Measurements from ENCODE around the gene CST7.

Gene CST7

GRCh38 chr20:24956001-24956841 is 7.2 kb downstream of the CST7 start:
- no peak overlapping the region for H3K9ac ChIP-seq (ENCODE audit: low read depth in 1 of 2, low read length in 2 of 2)
- H3K9me3 ChIP-seq (ENCODE audit: control insufficient read depth in 1 of 2, low read length in 2 of 2) = no peaks in the 10 kb centered on the region
- H3K27me3 ChIP-seq (ENCODE audit: control insufficient read depth in 1 of 2, insufficient read depth in 2 of 2, low read length in 2 of 2) = no peaks in the 10 kb centered on the region
- H3K36me3 ChIP-seq (ENCODE audit: control insufficient read depth in 1 of 2, insufficient read depth in 2 of 2, low read length in 2 of 2) = peaks cover 14 to 25% of the 10 kb centered on the region in 2 donors
- H3K27ac ChIP-seq (ENCODE audit: low read depth, low read length) = no peak overlapping the region
- H3K4me3 ChIP-seq (ENCODE audit: low read depth in 1 of 2, low read length in 2 of 2) = no peak overlapping the region
- H3K4me1 ChIP-seq (ENCODE audit: control insufficient read depth in 1 of 2, insufficient read depth in 2 of 2, low read length in 2 of 2) = peaks cover 11 to 17% of the 10 kb centered on the region in 2 donors

- H3K9me3 ChIP-seq (ENCODE audit: control insufficient read depth in 1 of 2, low read length in 2 of 2) = no peaks in the 10 kb centered on the region
- H3K27me3 ChIP-seq (ENCODE audit: control insufficient read depth in 1 of 2, insufficient read depth in 2 of 2, low read length in 2 of 2) = no peaks in the 10 kb centered on the region
- H3K9ac ChIP-seq (ENCODE audit: low read depth in 1 of 2, low read length in 2 of 2) = no peak overlapping the region
- H3K36me3 ChIP-seq (ENCODE audit: control insufficient read depth in 1 of 2, insufficient read depth in 2 of 2, low read length in 2 of 2) = peaks cover 14 to 34% of the 10 kb centered on the region in 2 donors
- no peak overlapping the region for H3K4me3 ChIP-seq (ENCODE audit: low read depth in 1 of 2, low read length in 2 of 2)
- H3K4me1 ChIP-seq (ENCODE audit: control insufficient read depth in 1 of 2, insufficient read depth in 2 of 2, low read length in 2 of 2) = peaks cover 10 to 16% of the 10 kb centered on the region in 2 donors
- no peak overlapping the region for H3K27ac ChIP-seq (ENCODE audit: low read depth, low read length)
Measured at GRCh38 chr20:24957326-24958016, 8.4 kb downstream of the CST7 start.

GRCh38 chr20:24958506-24959385 is 9.7 kb downstream of the CST7 start:
- H3K9me3 ChIP-seq (ENCODE audit: control insufficient read depth in 1 of 2, low read length in 2 of 2) = no peaks in the 10 kb centered on the region
- no peak overlapping the region for H3K4me3 ChIP-seq (ENCODE audit: low read depth in 1 of 2, low read length in 2 of 2)
- H3K4me1 ChIP-seq (ENCODE audit: control insufficient read depth in 1 of 2, insufficient read depth in 2 of 2, low read length in 2 of 2) = peaks cover 0 to 4% of the 10 kb centered on the region in 2 donors
- H3K27ac ChIP-seq (ENCODE audit: low read depth, low read length) = no peak overlapping the region
- H3K9ac ChIP-seq (ENCODE audit: low read depth in 1 of 2, low read length in 2 of 2) = no peak overlapping the region
- H3K27me3 ChIP-seq (ENCODE audit: control insufficient read depth in 1 of 2, insufficient read depth in 2 of 2, low read length in 2 of 2) = no peaks in the 10 kb centered on the region
- H3K36me3 ChIP-seq (ENCODE audit: control insufficient read depth in 1 of 2, insufficient read depth in 2 of 2, low read length in 2 of 2) = peaks cover 22 to 46% of the 10 kb centered on the region in 2 donors

- H3K4me3 ChIP-seq (ENCODE audit: low read depth in 1 of 2, low read length in 2 of 2) = no peak overlapping the region
- H3K27me3 ChIP-seq (ENCODE audit: control insufficient read depth in 1 of 2, insufficient read depth in 2 of 2, low read length in 2 of 2) = no peaks in the 10 kb centered on the region
- peaks cover 31 to 56% of the 10 kb centered on the region in 2 donors for H3K36me3 ChIP-seq (ENCODE audit: control insufficient read depth in 1 of 2, insufficient read depth in 2 of 2, low read length in 2 of 2)
- no peak overlapping the region for H3K9ac ChIP-seq (ENCODE audit: low read depth in 1 of 2, low read length in 2 of 2)
- H3K4me1 ChIP-seq (ENCODE audit: control insufficient read depth in 1 of 2, insufficient read depth in 2 of 2, low read length in 2 of 2) = no peaks in the 10 kb centered on the region
- no peaks in the 10 kb centered on the region for H3K9me3 ChIP-seq (ENCODE audit: control insufficient read depth in 1 of 2, low read length in 2 of 2)
- no peak overlapping the region for H3K27ac ChIP-seq (ENCODE audit: low read depth, low read length)
Measured at GRCh38 chr20:24959591-24960301, 10.7 kb downstream of the CST7 start.

GRCh38 chr20:24960302-24960801 is 11.3 kb downstream of the CST7 start:
- Histone ChIP-seq H3K4me3 (ENCODE audit: low read depth in 1 of 2, low read length in 2 of 2) (no peak overlapping the region), H3K9me3 (ENCODE audit: control insufficient read depth in 1 of 2, low read length in 2 of 2) (no peaks in the 10 kb centered on the region), H3K27me3 (ENCODE audit: control insufficient read depth in 1 of 2, insufficient read depth in 2 of 2, low read length in 2 of 2) (no peaks in the 10 kb centered on the region), H3K27ac (ENCODE audit: low read depth, low read length) (peak overlapping the region; percentile 42), H3K9ac (ENCODE audit: low read depth in 1 of 2, low read length in 2 of 2) (no peak overlapping the region), H3K4me1 (ENCODE audit: control insufficient read depth in 1 of 2, insufficient read depth in 2 of 2, low read length in 2 of 2) (no peaks in the 10 kb centered on the region), H3K36me3 (ENCODE audit: control insufficient read depth in 1 of 2, insufficient read depth in 2 of 2, low read length in 2 of 2) (peaks cover 31 to 60% of the 10 kb centered on the region in 2 donors)

- no peak overlapping the region for H3K4me3 ChIP-seq (ENCODE audit: low read depth in 1 of 2, low read length in 2 of 2)
- no peaks in the 10 kb centered on the region for H3K9me3 ChIP-seq (ENCODE audit: control insufficient read depth in 1 of 2, low read length in 2 of 2)
- H3K4me1 ChIP-seq (ENCODE audit: control insufficient read depth in 1 of 2, insufficient read depth in 2 of 2, low read length in 2 of 2) = no peaks in the 10 kb centered on the region
- H3K36me3 ChIP-seq (ENCODE audit: control insufficient read depth in 1 of 2, insufficient read depth in 2 of 2, low read length in 2 of 2) = peaks cover 35 to 65% of the 10 kb centered on the region in 2 donors
- no peaks in the 10 kb centered on the region for H3K27me3 ChIP-seq (ENCODE audit: control insufficient read depth in 1 of 2, insufficient read depth in 2 of 2, low read length in 2 of 2)
- H3K9ac ChIP-seq (ENCODE audit: low read depth in 1 of 2, low read length in 2 of 2) = no peak overlapping the region
- no peak overlapping the region for H3K27ac ChIP-seq (ENCODE audit: low read depth, low read length)
Measured at GRCh38 chr20:24960861-24961260, 11.8 kb downstream of the CST7 start.

GRCh38 chr20:24961384-24962181 is 12.5 kb downstream of the CST7 start:
- Histone ChIP-seq H3K9me3 (ENCODE audit: control insufficient read depth in 1 of 2, low read length in 2 of 2) (no peaks in the 10 kb centered on the region), H3K36me3 (ENCODE audit: control insufficient read depth in 1 of 2, insufficient read depth in 2 of 2, low read length in 2 of 2) (peaks cover 42 to 70% of the 10 kb centered on the region in 2 donors), H3K4me3 (ENCODE audit: low read depth in 1 of 2, low read length in 2 of 2) (no peak overlapping the region), H3K9ac (ENCODE audit: low read depth in 1 of 2, low read length in 2 of 2) (no peak overlapping the region), H3K27me3 (ENCODE audit: control insufficient read depth in 1 of 2, insufficient read depth in 2 of 2, low read length in 2 of 2) (no peaks in the 10 kb centered on the region), H3K27ac (ENCODE audit: low read depth, low read length) (no peak overlapping the region), H3K4me1 (ENCODE audit: control insufficient read depth in 1 of 2, insufficient read depth in 2 of 2, low read length in 2 of 2) (no peaks in the 10 kb centered on the region)

- no peaks in the 10 kb centered on the region for H3K27me3 ChIP-seq (ENCODE audit: control insufficient read depth in 1 of 2, insufficient read depth in 2 of 2, low read length in 2 of 2)
- H3K9me3 ChIP-seq (ENCODE audit: control insufficient read depth in 1 of 2, low read length in 2 of 2) = no peaks in the 10 kb centered on the region
- H3K9ac ChIP-seq (ENCODE audit: low read depth in 1 of 2, low read length in 2 of 2) = no peak overlapping the region
- peaks cover 42 to 69% of the 10 kb centered on the region in 2 donors for H3K36me3 ChIP-seq (ENCODE audit: control insufficient read depth in 1 of 2, insufficient read depth in 2 of 2, low read length in 2 of 2)
- no peaks in the 10 kb centered on the region for H3K4me1 ChIP-seq (ENCODE audit: control insufficient read depth in 1 of 2, insufficient read depth in 2 of 2, low read length in 2 of 2)
- no peak overlapping the region for H3K4me3 ChIP-seq (ENCODE audit: low read depth in 1 of 2, low read length in 2 of 2)
- H3K27ac ChIP-seq (ENCODE audit: low read depth, low read length) = no peak overlapping the region
Measured at GRCh38 chr20:24962182-24962492, 13.1 kb downstream of the CST7 start.

- Histone ChIP-seq H3K4me1 (ENCODE audit: control insufficient read depth in 1 of 2, insufficient read depth in 2 of 2, low read length in 2 of 2) (no peaks in the 10 kb centered on the region), H3K9me3 (ENCODE audit: control insufficient read depth in 1 of 2, low read length in 2 of 2) (no peaks in the 10 kb centered on the region), H3K36me3 (ENCODE audit: control insufficient read depth in 1 of 2, insufficient read depth in 2 of 2, low read length in 2 of 2) (peaks cover 45 to 69% of the 10 kb centered on the region in 2 donors), H3K4me3 (ENCODE audit: low read depth in 1 of 2, low read length in 2 of 2) (no peak overlapping the region), H3K9ac (ENCODE audit: low read depth in 1 of 2, low read length in 2 of 2) (no peak overlapping the region), H3K27me3 (ENCODE audit: control insufficient read depth in 1 of 2, insufficient read depth in 2 of 2, low read length in 2 of 2) (no peaks in the 10 kb centered on the region), H3K27ac (ENCODE audit: low read depth, low read length) (no peak overlapping the region)
Measured at GRCh38 chr20:24962510-24962909, 13.4 kb downstream of the CST7 start.

All from duodenal mucosa (tissue), 2 donors.